HL-60/S4 treated with phorbol 12-myristate 13-acetate at 8.2 ng/mL for 4 days and 3 days (cell line): ENCODE results near the gene ADARB1.

Experiments
- in situ Hi-C: fragments of 300-500 bp; cut with MboI; formaldehyde crosslinking; loops from 2 replicates; pipeline ENCODE4 v1.15.0; 2022; ENCODE audit warnings: low sequenced_read_pairs

ADARB1 gene

DNA sequence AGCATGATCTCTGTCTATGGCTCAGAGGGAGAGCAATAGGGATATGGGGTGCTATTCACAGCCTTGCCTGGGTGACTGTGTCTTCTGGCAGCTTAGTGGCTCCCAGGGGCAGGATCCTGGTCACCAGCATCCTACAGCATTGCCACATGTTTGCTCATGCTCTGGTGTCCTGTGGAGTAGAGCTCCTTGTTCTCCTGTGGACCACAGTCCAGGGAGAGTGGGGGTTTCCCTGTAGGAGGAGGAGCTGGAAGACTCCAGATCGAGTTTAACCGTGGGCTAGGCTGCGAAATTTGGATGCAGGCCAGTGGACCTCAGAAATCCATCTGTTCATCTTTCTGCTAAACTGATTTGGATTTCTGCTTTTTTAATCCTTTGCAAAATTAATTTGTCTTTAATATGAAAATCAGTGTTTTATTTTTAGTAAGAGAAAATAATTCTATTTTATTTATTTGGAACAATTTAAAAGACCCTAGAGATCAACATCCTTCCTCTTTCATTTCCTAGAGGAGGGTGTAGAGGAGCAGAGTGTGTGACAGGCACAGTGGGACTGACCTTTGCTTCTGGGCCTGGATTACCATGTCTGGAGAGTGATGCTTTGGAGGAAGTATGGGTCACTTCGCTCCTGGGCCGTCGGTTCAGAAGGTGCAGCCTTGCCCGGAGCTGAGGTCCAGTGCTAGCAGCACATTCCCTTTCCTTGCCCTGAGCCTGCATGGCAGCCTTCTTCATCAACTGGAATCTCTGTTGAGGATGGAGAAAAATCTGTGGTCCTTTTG is 17.4 kb downstream of the ADARB1 start:
- in situ Hi-C loops = no loop called here

- in situ Hi-C loops = no loop called here
These were observed 18.7 kb downstream of the ADARB1 start for GRCh38 chr21:45093035-45093532.

- in situ Hi-C loops = no loop called here
These were observed 20.0 kb downstream of the ADARB1 start for GRCh38 chr21:45094412-45094811.

- in situ Hi-C loops = no loop called here
These were observed 21.1 kb downstream of the ADARB1 start for GRCh38 chr21:45095505-45095904.

GRCh38 chr21:45096217-45096616 is 21.8 kb downstream of the ADARB1 start:
- in situ Hi-C loops = no loop called here

DNA sequence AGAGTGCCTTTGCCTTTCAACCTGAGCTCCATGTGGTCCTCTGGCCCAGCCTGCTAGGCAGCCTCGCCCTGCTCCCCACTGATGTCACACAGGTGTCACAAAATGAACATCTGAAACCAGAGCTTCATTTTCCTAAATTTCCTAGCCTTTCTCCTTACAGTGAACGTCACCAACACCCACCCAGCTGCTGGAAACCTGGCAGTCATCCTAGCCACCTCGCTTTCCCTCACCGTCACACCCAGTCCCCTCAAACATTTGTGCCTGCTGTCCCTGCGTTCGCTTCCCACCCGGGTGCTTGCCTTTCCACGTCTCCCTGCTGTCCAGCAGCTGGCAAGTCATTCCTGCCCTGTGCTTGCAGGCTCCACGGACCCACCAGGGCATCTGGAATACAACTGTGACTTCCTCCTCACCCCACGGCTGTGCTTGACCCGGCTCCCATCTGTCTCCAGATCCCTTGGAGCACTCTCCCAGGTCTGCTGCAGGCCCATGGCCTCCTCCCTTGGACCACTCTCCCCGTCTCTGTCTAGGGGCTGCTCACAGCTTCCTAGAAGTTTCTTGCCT is 23.5 kb downstream of the ADARB1 start:
- in situ Hi-C loops = no loop called here

DNA sequence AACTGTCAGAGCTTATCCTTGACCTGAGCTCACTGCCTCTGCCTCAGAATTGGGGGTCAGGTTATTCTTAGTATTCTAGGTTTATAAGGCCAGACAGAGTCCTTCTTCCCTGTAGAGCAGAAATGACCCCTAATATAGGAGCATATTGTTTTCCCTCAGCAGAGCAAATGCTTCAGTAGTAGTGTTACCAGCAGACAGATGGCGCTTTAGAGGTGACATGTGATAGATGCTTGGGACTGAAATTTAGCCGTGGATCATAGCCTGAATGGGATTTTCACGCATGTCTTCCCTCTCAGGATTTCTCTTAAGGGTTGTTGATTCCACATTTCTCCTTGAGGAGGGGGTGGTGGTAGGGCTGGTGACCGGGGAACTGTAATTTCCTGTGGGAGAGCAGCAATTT is 24.5 kb downstream of the ADARB1 start:
- in situ Hi-C loops = no loop called here

DNA sequence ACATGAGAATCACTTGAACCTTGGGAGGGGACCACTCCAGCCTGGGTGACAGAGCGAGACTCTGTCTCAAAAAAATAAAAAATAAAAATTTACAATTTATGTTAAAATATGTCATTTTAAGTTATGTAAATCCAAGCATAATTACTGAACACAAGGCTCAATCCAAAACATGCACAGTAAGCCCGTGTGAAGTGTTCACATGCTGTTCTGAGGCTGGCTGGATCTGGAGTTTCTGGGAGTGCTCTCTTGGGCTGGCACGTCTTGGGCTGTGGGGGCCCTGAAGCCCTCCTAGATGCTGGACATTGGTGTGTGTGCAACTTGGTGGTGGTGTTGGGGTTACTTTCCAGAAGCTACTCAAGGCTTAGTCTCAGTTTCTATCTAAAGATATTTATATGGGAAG is 25.2 kb downstream of the ADARB1 start:
- in situ Hi-C loops = no loop called here

DNA sequence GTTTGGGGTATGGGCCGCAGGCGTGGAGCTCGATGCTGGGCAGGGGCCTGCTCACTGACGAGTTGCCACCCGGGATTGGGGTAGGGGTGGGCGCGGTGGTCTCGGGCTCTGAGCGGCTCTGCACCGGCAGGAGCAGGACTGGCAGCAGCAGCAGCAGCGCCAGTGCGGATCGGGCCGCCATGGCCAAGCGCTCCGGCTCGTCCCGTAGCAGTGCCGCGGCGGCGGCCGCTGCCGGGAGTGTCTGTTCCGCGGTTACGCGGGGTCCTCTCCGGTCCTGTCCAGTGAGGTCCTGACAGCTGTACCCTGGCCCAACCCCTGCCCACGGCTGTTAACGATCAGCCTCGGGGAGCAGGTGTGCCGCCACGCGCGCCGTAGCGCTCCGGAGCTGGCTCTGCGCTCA is 26.5 kb downstream of the ADARB1 start:
- in situ Hi-C loops = no loop called here

- in situ Hi-C loops = no loop called here
These were observed 28.1 kb downstream of the ADARB1 start for GRCh38 chr21:45102391-45102932.

GRCh38 chr21:45103971-45104520 is 29.7 kb downstream of the ADARB1 start:
- in situ Hi-C loops = no loop called here

- in situ Hi-C loops = no loop called here
These were observed 30.2 kb downstream of the ADARB1 start for GRCh38 chr21:45104560-45104959.

- in situ Hi-C loops = no loop called here
These were observed 31.6 kb downstream of the ADARB1 start for GRCh38 chr21:45105906-45106485.

- in situ Hi-C loops = no loop called here
These were observed 33.8 kb downstream of the ADARB1 start for GRCh38 chr21:45108034-45108790.

DNA sequence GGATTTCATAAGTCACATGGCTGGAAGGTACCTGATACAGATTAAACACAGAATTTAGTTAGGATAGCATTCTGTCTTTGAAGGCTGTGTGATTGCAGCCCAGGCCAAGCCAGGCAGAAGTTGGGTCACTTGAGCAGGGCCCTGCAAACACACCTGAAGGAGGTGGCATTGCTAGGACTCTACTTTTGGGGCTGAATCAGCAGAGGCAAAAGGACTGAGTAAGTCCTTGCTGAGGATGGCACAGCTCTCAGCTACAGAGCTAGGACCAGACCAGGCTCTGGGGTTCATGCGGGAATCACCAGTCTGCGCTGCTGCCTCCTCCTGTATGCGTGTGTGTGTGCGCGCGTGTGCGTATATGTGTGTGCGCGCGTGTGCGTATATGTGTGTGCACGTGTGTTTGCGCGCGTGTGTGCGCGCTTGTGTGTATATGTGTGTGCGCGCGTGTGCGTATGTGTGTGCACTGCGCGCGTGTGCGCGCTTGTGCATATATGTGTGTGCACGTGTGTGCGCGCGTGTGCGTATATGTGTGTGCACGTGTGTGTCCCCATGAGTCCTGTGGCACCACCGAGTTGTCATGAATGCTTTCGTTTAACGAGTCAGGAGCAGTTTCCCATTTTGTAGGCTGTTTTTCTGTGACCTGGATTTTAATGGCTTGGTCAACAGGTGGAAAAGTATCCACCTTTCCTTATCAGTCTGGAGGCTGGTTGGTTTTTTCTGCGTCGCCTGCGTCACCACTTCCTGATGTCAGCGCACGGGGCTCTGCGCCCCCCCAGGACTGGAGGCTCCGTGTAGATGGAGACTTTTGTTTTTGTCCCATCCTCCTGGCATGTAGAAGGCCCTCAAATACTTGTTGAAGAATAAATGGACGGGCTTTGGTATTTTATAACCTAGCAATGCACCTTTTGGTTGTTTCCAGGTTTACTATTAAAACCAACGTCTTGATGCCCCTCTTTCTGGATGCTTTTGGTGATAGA is 34.7 kb downstream of the ADARB1 start:
- in situ Hi-C loops = no loop called here

GRCh38 chr21:45109831-45110492 is 35.6 kb downstream of the ADARB1 start:
- in situ Hi-C loops = no loop called here

DNA sequence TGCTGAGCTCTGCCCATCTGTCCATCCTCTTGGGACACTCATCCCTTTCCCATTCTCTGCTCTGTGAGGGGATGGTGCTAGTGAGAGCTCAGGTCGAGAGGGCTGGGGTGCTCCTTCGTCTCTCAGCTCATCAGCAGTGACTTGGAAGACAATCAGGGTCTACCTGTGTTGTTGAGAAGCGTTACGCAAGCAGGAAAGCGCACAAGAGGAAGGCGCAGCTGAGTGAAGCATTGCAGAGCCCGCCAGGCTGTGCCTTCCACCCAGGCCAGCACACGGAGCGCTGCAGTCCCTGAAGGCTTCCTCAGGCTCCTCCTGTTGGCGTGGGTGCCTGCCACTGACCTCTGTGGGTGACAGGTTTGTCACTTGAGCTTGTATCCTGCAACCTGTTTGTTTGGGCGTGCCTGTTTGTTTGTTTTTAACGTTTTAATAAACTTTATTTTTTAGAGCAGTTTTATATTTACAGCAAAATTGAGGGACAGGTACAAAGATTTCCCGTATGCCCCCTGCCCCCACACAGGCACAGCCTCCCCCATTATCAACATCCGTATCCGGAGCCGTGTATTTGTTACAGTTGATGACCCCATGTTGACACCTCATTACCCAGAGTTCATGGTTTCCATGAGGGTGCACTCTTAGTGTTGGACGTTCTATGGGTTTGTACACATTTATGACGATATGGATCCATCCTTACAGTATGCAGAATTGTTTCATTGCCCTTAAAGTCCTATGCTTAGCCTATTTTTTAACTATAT is 36.7 kb downstream of the ADARB1 start:
- in situ Hi-C loops = no loop called here

GRCh38 chr21:45111703-45112102 is 37.3 kb downstream of the ADARB1 start:
- in situ Hi-C loops = no loop called here
